Activated T-helper 9 cell treated with anti-CD3 and anti-CD28 coated beads, Interleukin-2, amount 50 U/mL, for 16 hours (primary cell): ENCODE data around the gene WDFY4.

ENCODE experiments used
- DNase-seq: peaks from one replicate; pipeline ENCODE4 v3.0.0-alpha.2; 2020; ENCODE audit warnings: low read depth

Gene WDFY4

GRCh38 chr10:48792687-48793096 lies 108.0 kb downstream of the WDFY4 start:
- DNase-seq: no peak

GRCh38 chr10:48794074-48794473 lies 109.4 kb downstream of the WDFY4 start:
- no peak for DNase-seq

GRCh38 chr10:48796713-48797245 lies 112.1 kb downstream of the WDFY4 start:
- no peak for DNase-seq

- DNase-seq: no peak
Measured at GRCh38 chr10:48797830-48798229, 113.2 kb downstream of the WDFY4 start.

DNA sequence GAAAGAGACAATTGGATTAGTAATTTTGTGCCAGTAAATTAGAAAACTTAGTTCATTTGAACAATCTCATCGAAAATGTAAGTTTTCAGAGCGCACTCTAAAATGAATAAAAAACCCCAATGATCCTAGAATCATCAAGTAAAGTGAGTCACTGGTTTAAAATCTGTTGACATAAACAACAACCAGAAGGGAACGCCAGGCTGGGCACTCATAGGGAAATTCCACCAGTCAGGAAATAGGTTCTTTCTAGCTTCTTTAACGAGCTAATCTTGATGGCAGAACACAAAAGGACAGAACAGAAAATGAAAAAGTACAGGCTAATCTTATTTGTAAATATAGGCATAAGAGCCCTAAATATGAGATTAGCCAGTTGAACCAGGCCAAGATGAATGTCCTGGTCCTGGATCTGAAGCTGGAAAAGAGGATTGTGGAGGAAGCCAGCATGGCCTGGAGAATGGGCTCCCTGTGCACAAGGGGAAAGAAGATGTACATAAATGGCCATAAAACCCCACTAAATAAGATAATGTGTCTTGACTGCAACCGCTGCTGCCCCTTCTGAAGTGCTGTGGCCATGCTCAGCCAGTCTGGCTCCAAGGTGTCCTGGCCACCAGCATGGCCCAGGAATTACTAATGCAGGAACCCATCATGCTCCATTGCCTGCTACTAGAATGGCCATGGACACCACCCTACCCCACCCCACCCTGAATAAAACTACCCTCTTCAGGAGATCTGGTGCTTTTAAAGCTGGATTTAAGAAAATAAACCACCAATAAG lies 114.0 kb downstream of the WDFY4 start:
- no peak for DNase-seq

- no peak for DNase-seq
Measured at GRCh38 chr10:48799341-48800006, 114.8 kb downstream of the WDFY4 start.

DNA sequence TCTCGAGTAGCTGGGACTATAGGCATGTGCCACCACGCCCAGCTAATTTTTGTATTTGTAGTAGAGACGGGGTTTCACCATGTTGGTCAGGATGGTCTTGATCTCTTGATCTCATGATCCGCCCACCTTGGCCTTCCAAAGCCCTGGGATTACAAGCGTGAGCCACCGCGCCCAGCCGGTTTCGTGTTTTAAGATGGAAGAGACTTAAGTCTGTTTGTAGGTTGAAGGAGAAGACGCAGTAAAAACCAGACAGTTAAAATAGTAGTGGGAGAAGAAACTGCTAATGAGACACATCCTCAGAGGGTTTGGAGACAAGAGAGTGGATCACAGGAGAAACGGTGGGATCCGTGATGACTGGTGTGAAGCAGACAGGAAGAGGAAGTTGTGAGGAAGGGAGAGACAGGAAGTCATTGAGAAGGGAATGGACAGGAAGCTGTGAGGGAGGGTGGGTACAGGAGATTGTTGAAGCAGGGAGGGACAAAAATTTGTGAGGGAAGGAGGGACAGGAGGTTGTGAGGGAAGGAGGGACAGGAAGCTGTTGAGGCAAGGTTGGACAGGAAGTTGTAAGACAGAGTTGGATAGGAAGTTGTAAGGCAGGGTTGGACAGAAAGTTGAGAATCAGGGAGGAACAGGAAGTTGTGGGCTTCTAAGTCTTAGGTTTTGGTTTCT lies 115.5 kb downstream of the WDFY4 start:
- DNase-seq: no peak

DNA sequence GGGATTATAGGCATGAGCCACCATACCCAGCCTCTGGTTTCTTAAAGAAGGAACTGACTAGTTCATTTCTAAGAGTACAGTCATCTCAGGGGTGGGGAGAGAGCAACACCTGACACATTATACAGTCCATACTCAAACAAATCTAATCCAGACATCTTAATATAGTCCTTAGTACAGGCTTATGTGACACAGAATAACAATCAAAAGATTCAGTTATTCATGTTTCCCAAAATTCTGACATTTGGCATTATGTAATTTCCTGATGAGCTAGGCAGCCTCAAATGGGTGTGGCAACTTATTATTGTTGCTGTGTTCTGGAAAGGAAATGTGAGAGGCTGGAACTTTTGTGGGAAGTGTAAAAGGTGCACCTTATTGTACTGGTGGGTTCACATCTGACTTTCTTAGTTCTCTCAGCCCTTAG lies 116.3 kb downstream of the WDFY4 start:
- DNase-seq: no peak

- DNase-seq: no peak
Measured at GRCh38 chr10:48802611-48803071, 118.0 kb downstream of the WDFY4 start.

- DNase-seq: no peak
Measured at GRCh38 chr10:48803801-48804584, 119.3 kb downstream of the WDFY4 start.

GRCh38 chr10:48804740-48805182 lies 120.1 kb downstream of the WDFY4 start:
- DNase-seq: no peak

DNA sequence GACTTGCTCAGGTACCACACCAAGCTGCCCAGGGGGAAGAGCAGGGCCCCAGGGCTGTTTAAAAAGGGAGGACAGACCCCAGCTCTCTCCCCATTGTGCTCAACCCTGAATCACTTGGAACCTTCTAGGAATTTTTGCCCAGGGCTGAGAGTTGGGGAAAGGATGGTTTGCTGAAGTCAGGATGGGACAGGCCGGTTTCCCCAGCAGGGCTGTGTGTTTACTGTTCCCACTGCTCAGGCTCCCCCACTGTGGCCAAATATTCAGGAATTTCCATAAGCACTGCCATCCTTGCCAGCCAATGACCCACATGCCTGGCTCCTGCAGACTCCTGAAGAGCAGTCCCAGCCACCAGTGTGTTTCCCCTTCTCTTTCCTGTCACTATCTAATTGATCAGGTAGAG lies 120.7 kb downstream of the WDFY4 start:
- no peak for DNase-seq

DNA sequence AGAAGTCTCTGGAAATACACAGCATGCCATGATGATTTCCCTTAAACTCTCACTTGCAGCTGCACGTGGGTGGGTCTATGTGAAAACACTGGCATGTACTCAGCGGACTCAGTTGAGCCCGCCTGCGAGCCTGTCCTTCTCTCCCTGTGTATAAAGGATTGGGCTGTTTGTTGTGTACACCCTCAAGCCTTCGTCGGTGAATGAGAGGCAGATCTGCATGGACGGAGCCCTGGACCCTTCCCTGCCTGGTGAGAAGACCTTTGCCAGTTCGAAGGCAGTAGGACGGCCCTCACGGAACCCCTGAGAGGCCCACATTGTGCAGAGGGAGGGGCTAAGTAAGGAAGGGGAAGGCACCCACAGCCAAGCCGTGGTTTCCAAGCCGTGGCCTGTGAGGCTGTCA lies 121.2 kb downstream of the WDFY4 start:
- no peak for DNase-seq

DNA sequence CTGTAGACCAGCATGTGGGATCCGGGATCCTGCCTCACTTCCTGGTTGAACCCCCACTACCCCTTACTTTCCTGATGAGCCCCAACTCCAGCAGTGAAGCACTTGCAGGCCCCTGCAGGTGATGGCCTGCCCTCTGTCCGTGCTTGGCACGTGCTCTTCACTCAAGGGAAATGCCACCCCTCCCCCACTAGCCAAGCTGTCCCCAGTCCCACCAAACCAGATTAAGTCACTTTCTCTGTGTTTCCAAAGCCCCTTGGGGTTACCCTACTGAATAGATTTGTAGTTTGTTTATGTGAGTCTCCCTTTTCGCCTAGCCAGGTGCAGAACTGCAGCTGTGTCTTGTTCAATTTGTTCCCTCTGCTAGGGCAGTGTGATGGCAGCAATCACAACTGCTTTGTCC lies 121.7 kb downstream of the WDFY4 start:
- no peak for DNase-seq

- no peak for DNase-seq
Measured at GRCh38 chr10:48807791-48808470, 123.3 kb downstream of the WDFY4 start.

GRCh38 chr10:48809261-48809660 lies 124.6 kb downstream of the WDFY4 start:
- no peak for DNase-seq

DNA sequence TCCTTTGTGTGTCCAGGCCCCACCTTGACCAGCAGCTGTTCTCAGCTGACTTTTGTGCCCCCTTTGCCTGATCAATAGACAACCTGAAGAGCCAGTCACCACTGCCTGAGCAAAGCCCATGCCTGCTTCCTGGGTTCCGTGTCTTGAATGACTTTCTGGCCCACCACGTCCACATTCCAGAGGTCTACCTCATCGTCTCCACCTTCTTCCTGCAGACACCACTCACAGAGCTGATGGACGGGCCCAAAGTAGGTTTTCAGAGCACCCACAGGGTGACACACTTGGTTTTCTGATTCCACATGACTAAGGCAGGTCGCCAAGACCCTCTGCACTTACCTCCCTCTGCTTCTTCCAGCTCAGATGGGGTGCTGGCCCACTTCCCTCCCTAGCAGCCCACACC lies 126.8 kb downstream of the WDFY4 start:
- no peak for DNase-seq

DNA sequence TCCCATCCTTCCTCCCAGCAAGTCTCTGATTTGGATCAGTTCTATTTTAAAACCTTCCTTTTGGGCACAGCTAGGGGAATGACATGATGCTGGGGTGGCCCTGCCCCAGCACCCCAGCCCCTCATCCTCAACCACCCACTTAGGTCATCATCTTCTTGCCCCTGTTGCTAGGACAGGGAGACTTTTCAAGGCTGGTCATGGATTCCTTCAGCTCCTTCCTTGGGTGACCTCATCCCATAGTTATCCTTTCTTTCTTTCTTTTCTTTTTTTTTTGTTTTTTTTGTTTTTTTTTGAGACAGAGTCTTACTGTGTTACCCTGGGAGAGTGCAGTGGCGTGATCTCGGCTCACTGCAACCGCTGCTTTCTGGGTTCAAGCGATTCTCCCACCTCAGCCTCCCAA lies 127.2 kb downstream of the WDFY4 start:
- DNase-seq: no peak

GRCh38 chr10:48813291-48813690 lies 128.6 kb downstream of the WDFY4 start:
- DNase-seq: no peak

GRCh38 chr10:48813825-48814224 lies 129.2 kb downstream of the WDFY4 start:
- no peak for DNase-seq

- no peak for DNase-seq
Measured at GRCh38 chr10:48814933-48815332, 130.3 kb downstream of the WDFY4 start.
